Liver (tissue), 3 donors: Measurements from ENCODE around the gene CMIP.

Source experiments
- ATF3 ChIP-seq: IDR thresholded peaks from 2 replicates; pipeline ENCODE4 v1.6.1; 2016; ENCODE audit warnings: antibody characterized with exemption
- EGR1 ChIP-seq, 2 donors: IDR thresholded peaks; 2 replicates each; pipeline ENCODE4 v1.6.1; 2016 to 2018; ENCODE audit warnings: antibody characterized with exemption in 2 of 2, low read depth in 2 of 2
- FOXA2 ChIP-seq: IDR thresholded peaks from 2 replicates; pipeline ENCODE4 v1.6.1; 2016; ENCODE audit warnings: antibody characterized with exemption
- GABPA ChIP-seq, 2 donors: IDR thresholded peaks in 1 of 2; conservative IDR thresholded peaks in 1 of 2; 2 replicates each; pipeline ENCODE4 v1.6.1; 2016; ENCODE audit warnings: antibody characterized with exemption in 2 of 2, mild to moderate bottlenecking in 1 of 2, moderate library complexity in 1 of 2
- RAD21 ChIP-seq, 2 donors: IDR thresholded peaks; 2 replicates each; pipeline ENCODE4 v1.6.1; 2016; ENCODE audit warnings: antibody characterized with exemption in 2 of 2, mild to moderate bottlenecking in 2 of 2
- SP1 ChIP-seq: IDR thresholded peaks from 2 replicates; pipeline ENCODE4 v1.6.1; 2018; ENCODE audit warnings: antibody characterized with exemption, mild to moderate bottlenecking
- TAF1 ChIP-seq: conservative IDR thresholded peaks from 2 replicates; pipeline ENCODE4 v1.6.1; 2016; ENCODE audit warnings: antibody characterized with exemption, mild to moderate bottlenecking
- YY1 ChIP-seq: IDR thresholded peaks from 2 replicates; pipeline ENCODE4 v1.6.1; 2016; ENCODE audit warnings: antibody characterized with exemption, mild to moderate bottlenecking
- TF ChIP-seq, protein P1 (sequence below): fragments of 150-350 bp; IDR thresholded peaks from 2 replicates; pipeline ENCODE4 v1.5.1; 2017; ENCODE audit warnings: improper control_type of control experiment, low read depth, low read length; ENCODE audit not compliant: missing input control
- TF ChIP-seq, protein P2 (sequence below): IDR thresholded peaks from 2 replicates; pipeline ENCODE4 v1.6.1; 2016; ENCODE audit warnings: antibody characterized with exemption
- TF ChIP-seq, protein P3 (sequence below): IDR thresholded peaks from 2 replicates; pipeline ENCODE4 v1.6.1; 2016; ENCODE audit warnings: antibody characterized with exemption
- donor health status: healthy.
- donor health status: healthy.

DNA sequence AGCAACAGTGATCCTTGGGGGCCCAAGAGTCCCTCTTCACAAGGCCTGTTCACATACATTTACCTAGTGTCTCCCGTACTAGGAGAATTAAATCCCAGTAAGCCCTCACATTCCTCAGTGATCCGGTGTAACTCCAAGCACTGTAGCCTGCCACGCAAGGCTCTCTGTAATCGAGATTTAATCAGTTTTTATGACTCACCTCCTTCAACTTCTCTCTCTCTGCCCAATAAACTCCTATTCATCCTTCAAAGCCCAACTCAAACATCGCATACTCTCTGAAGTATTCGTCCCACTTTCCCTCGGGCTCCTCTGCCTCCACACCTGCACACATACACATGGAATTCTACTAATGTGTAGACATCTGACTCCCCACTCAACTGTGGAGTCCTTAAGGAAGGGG, 141.8 kb downstream of the CMIP start:
- TF ChIP-seq RAD21 (IDR thresholded peaks at IDR 0.05) (no peak), SP1 (no peak), YY1 (no peak), FOXA2 (no peak), EGR1 (IDR thresholded peaks at IDR 0.05; ENCODE audit: low read depth in 2 of 2) (no peak), TAF1 (no peak), ATF3 (no peak), GABPA (IDR thresholded peaks at IDR 0.05 in 1 of 2, conservative IDR thresholded peaks at IDR 0.05 in 1 of 2) (no peak)
- TF ChIP-seq, protein P1, sequence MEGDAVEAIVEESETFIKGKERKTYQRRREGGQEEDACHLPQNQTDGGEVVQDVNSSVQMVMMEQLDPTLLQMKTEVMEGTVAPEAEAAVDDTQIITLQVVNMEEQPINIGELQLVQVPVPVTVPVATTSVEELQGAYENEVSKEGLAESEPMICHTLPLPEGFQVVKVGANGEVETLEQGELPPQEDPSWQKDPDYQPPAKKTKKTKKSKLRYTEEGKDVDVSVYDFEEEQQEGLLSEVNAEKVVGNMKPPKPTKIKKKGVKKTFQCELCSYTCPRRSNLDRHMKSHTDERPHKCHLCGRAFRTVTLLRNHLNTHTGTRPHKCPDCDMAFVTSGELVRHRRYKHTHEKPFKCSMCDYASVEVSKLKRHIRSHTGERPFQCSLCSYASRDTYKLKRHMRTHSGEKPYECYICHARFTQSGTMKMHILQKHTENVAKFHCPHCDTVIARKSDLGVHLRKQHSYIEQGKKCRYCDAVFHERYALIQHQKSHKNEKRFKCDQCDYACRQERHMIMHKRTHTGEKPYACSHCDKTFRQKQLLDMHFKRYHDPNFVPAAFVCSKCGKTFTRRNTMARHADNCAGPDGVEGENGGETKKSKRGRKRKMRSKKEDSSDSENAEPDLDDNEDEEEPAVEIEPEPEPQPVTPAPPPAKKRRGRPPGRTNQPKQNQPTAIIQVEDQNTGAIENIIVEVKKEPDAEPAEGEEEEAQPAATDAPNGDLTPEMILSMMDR, result no peak
- TF ChIP-seq, protein P2, sequence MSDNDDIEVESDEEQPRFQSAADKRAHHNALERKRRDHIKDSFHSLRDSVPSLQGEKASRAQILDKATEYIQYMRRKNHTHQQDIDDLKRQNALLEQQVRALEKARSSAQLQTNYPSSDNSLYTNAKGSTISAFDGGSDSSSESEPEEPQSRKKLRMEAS, result no peak
- TF ChIP-seq, protein P3, sequence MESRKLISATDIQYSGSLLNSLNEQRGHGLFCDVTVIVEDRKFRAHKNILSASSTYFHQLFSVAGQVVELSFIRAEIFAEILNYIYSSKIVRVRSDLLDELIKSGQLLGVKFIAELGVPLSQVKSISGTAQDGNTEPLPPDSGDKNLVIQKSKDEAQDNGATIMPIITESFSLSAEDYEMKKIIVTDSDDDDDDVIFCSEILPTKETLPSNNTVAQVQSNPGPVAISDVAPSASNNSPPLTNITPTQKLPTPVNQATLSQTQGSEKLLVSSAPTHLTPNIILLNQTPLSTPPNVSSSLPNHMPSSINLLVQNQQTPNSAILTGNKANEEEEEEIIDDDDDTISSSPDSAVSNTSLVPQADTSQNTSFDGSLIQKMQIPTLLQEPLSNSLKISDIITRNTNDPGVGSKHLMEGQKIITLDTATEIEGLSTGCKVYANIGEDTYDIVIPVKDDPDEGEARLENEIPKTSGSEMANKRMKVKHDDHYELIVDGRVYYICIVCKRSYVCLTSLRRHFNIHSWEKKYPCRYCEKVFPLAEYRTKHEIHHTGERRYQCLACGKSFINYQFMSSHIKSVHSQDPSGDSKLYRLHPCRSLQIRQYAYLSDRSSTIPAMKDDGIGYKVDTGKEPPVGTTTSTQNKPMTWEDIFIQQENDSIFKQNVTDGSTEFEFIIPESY, result no peak
